ENCODE data around the gene IL17RD. TPM values are rescaled to one million over a fixed set of nuclear protein-coding genes. Genes with fewer than 3 reads are reported as not detected.

IL17RD gene
- total and polyA plus RNA-seq, 2 of the 13 experiments (the other 11 are each of a cell fraction or from before 2014, with no cell fraction given) = 0.28 to 0.31 TPM

GRCh38 chr3:57109437-57110199 lies 55.5 kb downstream of the IL17RD start:
- Histone ChIP-seq H3K9me3 (ENCODE audit: low read length) (no peaks in the 10 kb centered on the region), H2AFZ (ENCODE audit: low read length) (peak overlapping the region; percentile 2), H3K27me3 (ENCODE audit: control insufficient read depth in 1 of 2, insufficient read depth in 2 of 2, low read length in 2 of 2) (peaks cover 0 to 16% of the 10 kb centered on the region in 2 experiments; a peak in 2 of 5 replicates), H3K79me2 (ENCODE audit: insufficient read depth, low read length) (no peaks in the 10 kb centered on the region), H3K36me3 (replicated peaks in 1 of 2; ENCODE audit: control insufficient read depth in 1 of 2, insufficient read depth in 2 of 2, low read length in 2 of 2) (no peaks in the 10 kb centered on the region), H3K4me3 (replicated peaks in 1 of 3; ENCODE audit: insufficient read depth in 1 of 3, low read depth in 2 of 3, low read length in 3 of 3) (no peak overlapping the region), H3K27ac (ENCODE audit: extremely low read length, insufficient read depth, low read length) (no peak overlapping the region), H3K4me1 (ENCODE audit: insufficient read depth, low read length) (peaks cover 11% of the 10 kb centered on the region; the same call in 1 of the 2 replicates), H3K4me2 (ENCODE audit: low read depth, low read length) (peak overlapping the region; percentile 45), H3K9ac (ENCODE audit: insufficient read depth, low read depth, low read length) (no peak overlapping the region), H4K20me1 (ENCODE audit: insufficient read depth, low read length) (no peaks in the 10 kb centered on the region)
- POLR2A ChIA-PET = no interaction called here
- no TSS peak for BruUV-seq (replicated peaks)
- in situ Hi-C loops (cut with HindIII; ENCODE audit: extremely low pct_ligation_motif_present, low pct_unique_long_range_greater_than_20kb) = no loop called here
- WGBS (ENCODE audit: low lambda C conversion rate) = 44% methylated on average over 13 of the region's 15 CpGs
- peak; percentile 43 for ATAC-seq
- DNase-seq (ENCODE audit: low spot score) = no peak
- CTCF ChIA-PET (ENCODE audit: low intra/inter-chr PET ratio, low total read pairs) = no interaction called here
- TF ChIP-seq KLF6 (CRISPR knock-in tag; IDR thresholded peaks at IDR 0.05) = no peak
- TF ChIP-seq ZNF260 (CRISPR knock-in tag; IDR thresholded peaks at IDR 0.05; ENCODE audit: borderline replicate concordance, low read depth) = no peak
- TF ChIP-seq MXD3 (CRISPR knock-in tag; IDR thresholded peaks at IDR 0.05) = no peak
- no peak for TF ChIP-seq GATA4 (IDR thresholded peaks at IDR 0.05; ENCODE audit: borderline replicate concordance, low read depth)
- TF ChIP-seq ISL2 (CRISPR knock-in tag; IDR thresholded peaks at IDR 0.05) = no peak
- no peak for TF ChIP-seq FOXA1 (IDR thresholded peaks at IDR 0.05)
- 0 out of 2 replicates have a peak, but pooled peaks have one; percentile 30 for TF ChIP-seq FOXA1 (CRISPR knock-in tag; IDR thresholded peaks at IDR 0.05)
- intact Hi-C loops (cut with micrococcal nuclease; ENCODE audit: unreplicated experiment) = no loop called here
- FAIRE-seq = no peak

DNA sequence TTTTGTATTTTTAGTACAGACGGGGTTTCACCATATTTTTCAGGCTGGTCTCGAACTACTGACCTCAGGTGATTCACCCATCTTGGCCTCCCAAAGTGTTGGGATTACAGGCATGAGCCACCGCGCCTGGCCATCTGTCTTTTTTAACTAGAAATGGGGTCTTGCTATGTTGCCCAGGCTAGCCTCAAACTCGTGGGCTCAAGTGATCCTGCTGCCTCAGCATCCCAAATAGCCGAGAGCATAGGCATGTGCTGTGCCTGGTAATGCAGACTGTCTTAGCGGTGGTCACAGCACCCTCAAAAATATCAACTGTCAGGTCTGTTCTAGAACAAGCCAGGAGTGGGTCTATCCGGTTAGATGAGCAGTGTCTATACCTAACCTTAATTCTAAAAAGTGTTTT lies 56.5 kb downstream of the IL17RD start:
- H3K9me3 ChIP-seq (ENCODE audit: low read length) = no peaks in the 10 kb centered on the region
- intact Hi-C loops (cut with micrococcal nuclease; ENCODE audit: unreplicated experiment) = no loop called here
- no TSS peak for BruUV-seq (replicated peaks)

More for the DNA sequence above, 56.5 kb downstream of the IL17RD start:
- TF ChIP-seq CEBPG (CRISPR knock-in tag; IDR thresholded peaks at IDR 0.05) = no peak
- TF ChIP-seq KLF13 (CRISPR knock-in tag; IDR thresholded peaks at IDR 0.05) = no peak
- no peak for TF ChIP-seq THYN1 (CRISPR knock-in tag; IDR thresholded peaks at IDR 0.05; ENCODE audit: borderline replicate concordance, low read depth)
- TF ChIP-seq ZNF121 (CRISPR knock-in tag; IDR thresholded peaks at IDR 0.05) = 0 out of 2 replicates have a peak, but pooled peaks have one; percentile 48
- no peak for TF ChIP-seq TOE1 (CRISPR knock-in tag; IDR thresholded peaks at IDR 0.05)
- ChIA-PET POLR2A (no interaction called here), CTCF (ENCODE audit: low intra/inter-chr PET ratio, low total read pairs) (no interaction called here)
- H3K79me2 ChIP-seq (ENCODE audit: insufficient read depth, low read length) = no peaks in the 10 kb centered on the region
- DNase-seq (ENCODE audit: low spot score) = no peak
- H2AFZ ChIP-seq (ENCODE audit: low read length) = no peak overlapping the region
- no peak overlapping the region for H3K9ac ChIP-seq (ENCODE audit: insufficient read depth, low read depth, low read length)
- in situ Hi-C loops (cut with HindIII; ENCODE audit: extremely low pct_ligation_motif_present, low pct_unique_long_range_greater_than_20kb) = no loop called here
- H4K20me1 ChIP-seq (ENCODE audit: insufficient read depth, low read length) = no peaks in the 10 kb centered on the region
- WGBS (ENCODE audit: low lambda C conversion rate) = 61% methylated on average over 8 of the region's 8 CpGs
- ATAC-seq = no peak
- peaks cover 0 to 16% of the 10 kb centered on the region in 2 experiments; a peak in 2 of 5 replicates for H3K27me3 ChIP-seq (ENCODE audit: control insufficient read depth in 1 of 2, insufficient read depth in 2 of 2, low read length in 2 of 2)
- H3K27ac ChIP-seq (ENCODE audit: extremely low read length, insufficient read depth, low read length) = no peak overlapping the region
- FAIRE-seq = no peak
- H3K4me1 ChIP-seq (ENCODE audit: insufficient read depth, low read length) = peaks cover 11% of the 10 kb centered on the region; the same call in 1 of the 2 replicates
- H3K4me3 ChIP-seq (replicated peaks in 1 of 3; ENCODE audit: insufficient read depth in 1 of 3, low read depth in 2 of 3, low read length in 3 of 3) = no peak overlapping the region
- H3K4me2 ChIP-seq (ENCODE audit: low read depth, low read length) = no peak overlapping the region
- H3K36me3 ChIP-seq (replicated peaks in 1 of 2; ENCODE audit: control insufficient read depth in 1 of 2, insufficient read depth in 2 of 2, low read length in 2 of 2) = no peaks in the 10 kb centered on the region

Data from HepG2 (cell line).